Measurements from ENCODE around the gene IL20. TPM values are rescaled to one million over a fixed set of nuclear protein-coding genes. Genes with fewer than 3 reads are reported as not detected.
"Not testable (repeated sequence)": the region's sequence is repeated elsewhere in the genome, so short reads cannot be mapped to it uniquely, and the experiment has no call there.

The IL20 gene
- total and polyA plus RNA-seq, 2 experiments from 2014 or later: not detected

DNA sequence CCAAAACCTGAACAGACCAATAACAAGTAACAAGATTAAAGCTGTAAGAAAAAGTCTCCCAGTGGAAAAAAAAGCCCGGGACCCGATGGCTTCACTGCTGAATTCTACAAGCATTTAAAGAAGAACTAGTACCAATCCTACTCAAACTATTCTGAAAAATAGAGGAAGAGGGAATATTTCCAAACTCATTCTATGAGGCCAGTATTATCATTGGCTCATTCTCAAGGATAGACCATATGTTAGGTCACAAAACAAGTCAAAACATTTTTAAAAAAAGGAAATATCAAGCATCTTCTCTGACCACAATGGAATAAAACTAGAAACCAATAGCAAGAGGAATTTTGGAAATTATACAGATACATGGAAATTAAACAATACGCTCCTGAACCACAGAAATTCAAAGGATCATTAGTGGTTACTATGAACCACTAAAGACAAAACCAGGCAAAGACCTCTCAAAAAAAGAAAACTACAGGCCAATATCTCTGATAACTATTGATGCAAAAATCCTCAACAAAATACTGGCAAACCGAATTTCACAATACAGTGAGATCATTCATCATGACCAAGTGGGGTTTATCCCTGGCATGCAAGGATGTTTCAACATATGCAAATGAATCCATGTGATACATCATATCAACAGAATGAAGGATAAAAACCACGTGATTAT is 13.9 kb upstream of the IL20 start:
- Histone ChIP-seq H3K9me3 (ENCODE audit: low read depth) (no peaks in the 10 kb centered on the region), H3K27ac (no peak overlapping the region), H3K4me3 (no peak overlapping the region), H3K27me3 (no peaks in the 10 kb centered on the region), H3K4me1 (ENCODE audit: low read depth) (peaks cover 10% of the 10 kb centered on the region), H3K36me3 (no peaks in the 10 kb centered on the region)
- TF ChIP-seq, protein P1, sequence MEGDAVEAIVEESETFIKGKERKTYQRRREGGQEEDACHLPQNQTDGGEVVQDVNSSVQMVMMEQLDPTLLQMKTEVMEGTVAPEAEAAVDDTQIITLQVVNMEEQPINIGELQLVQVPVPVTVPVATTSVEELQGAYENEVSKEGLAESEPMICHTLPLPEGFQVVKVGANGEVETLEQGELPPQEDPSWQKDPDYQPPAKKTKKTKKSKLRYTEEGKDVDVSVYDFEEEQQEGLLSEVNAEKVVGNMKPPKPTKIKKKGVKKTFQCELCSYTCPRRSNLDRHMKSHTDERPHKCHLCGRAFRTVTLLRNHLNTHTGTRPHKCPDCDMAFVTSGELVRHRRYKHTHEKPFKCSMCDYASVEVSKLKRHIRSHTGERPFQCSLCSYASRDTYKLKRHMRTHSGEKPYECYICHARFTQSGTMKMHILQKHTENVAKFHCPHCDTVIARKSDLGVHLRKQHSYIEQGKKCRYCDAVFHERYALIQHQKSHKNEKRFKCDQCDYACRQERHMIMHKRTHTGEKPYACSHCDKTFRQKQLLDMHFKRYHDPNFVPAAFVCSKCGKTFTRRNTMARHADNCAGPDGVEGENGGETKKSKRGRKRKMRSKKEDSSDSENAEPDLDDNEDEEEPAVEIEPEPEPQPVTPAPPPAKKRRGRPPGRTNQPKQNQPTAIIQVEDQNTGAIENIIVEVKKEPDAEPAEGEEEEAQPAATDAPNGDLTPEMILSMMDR (IDR thresholded peaks at IDR 0.05; ENCODE audit: low read depth, low read length): no peak
- DNase-seq (ENCODE audit: low read depth in 1 of 2, low spot score in 1 of 2): peak in 1 of 2 donors; percentile 81

DNA sequence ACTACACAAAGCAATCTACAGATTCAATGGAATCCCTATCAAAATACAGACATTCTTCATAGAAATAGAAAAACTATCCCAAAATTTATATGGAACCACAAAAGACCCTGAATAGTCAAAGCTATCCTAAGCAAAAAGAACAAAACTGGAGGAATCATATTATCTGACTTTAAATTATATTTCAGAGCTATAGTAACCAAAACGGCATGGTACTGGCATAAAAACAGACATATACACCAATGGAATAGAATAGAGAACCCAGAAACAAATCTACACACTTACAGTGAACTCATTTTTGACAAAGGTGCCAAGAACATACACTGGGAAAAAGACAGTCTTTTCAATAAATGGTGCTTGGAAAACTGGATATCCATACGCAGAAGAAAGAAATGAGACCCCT is 12.8 kb upstream of the IL20 start:
- not testable (repeated sequence) for H3K9me3 ChIP-seq (ENCODE audit: low read depth); H3K4me3 ChIP-seq; DNase-seq (ENCODE audit: low read depth in 1 of 2, low spot score in 1 of 2); H3K36me3 ChIP-seq; H3K27ac ChIP-seq; H3K27me3 ChIP-seq; H3K4me1 ChIP-seq (ENCODE audit: low read depth)

DNA sequence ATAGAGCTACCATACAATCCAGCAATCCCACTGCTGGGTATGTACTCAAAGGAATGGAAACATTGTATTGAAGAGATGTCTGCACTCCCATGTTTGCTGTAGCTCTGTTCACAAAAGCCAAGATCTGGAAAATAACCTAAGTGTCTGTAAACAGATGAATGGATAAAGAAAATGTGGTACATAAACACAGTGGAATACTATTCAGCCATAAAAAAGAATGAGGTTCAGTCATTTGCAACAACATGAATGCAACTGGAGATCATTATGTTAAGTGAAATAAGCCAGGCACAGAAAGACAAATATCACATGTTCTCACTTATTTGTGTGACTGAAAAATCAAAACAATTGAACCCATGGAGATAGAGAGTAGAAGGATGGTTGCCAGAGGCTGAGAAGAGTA is 11.7 kb upstream of the IL20 start:
- not testable (repeated sequence) for H3K4me3 ChIP-seq; H3K27ac ChIP-seq; H3K4me1 ChIP-seq (ENCODE audit: low read depth); H3K36me3 ChIP-seq; DNase-seq (ENCODE audit: low read depth in 1 of 2, low spot score in 1 of 2); H3K27me3 ChIP-seq; H3K9me3 ChIP-seq (ENCODE audit: low read depth)

GRCh38 chr1:206854401-206855129 is 10.9 kb upstream of the IL20 start:
- Histone ChIP-seq H3K27me3 (peaks cover 8% of the 10 kb centered on the region), H3K4me1 (ENCODE audit: low read depth) (no peaks in the 10 kb centered on the region), H3K36me3 (no peaks in the 10 kb centered on the region)

DNA sequence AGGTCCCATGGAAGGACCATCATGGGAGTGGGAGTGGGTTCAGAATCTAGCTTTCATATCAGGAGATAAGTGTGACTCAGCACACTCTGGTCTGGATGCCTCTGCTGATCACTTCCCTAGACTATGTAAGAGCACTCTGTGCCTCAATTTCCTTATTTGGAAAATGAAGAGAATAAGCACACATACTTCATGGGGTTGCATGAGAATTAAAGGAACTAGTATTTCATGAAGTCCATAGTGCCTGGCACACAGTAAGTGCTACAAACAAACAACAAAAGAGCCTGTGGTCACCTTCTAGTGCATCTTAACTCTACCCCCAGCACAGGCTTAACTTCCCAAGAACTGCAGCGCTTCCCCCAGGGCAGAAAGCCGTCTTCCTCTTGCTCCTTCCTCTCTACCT is 9.6 kb upstream of the IL20 start:
- H3K9me3 ChIP-seq (ENCODE audit: low read depth): no peaks in the 10 kb centered on the region
- no peak overlapping the region for H3K27ac ChIP-seq
- H3K36me3 ChIP-seq: no peaks in the 10 kb centered on the region
- TF ChIP-seq, protein P1 (IDR thresholded peaks at IDR 0.05; ENCODE audit: low read depth, low read length): no peak
- H3K4me3 ChIP-seq: no peak overlapping the region
- peaks cover 18% of the 10 kb centered on the region for H3K27me3 ChIP-seq
- H3K4me1 ChIP-seq (ENCODE audit: low read depth): no peaks in the 10 kb centered on the region
- DNase-seq (ENCODE audit: low read depth in 1 of 2, low spot score in 1 of 2): no peak

More at GRCh38 chr1:206854401-206855129, 10.9 kb upstream of the IL20 start:
- Histone ChIP-seq H3K4me3 (no peak overlapping the region), H3K27ac (no peak overlapping the region), H3K9me3 (ENCODE audit: low read depth) (no peaks in the 10 kb centered on the region)
- no peak for DNase-seq (ENCODE audit: low read depth in 1 of 2, low spot score in 1 of 2)
- TF ChIP-seq, protein P1 (IDR thresholded peaks at IDR 0.05; ENCODE audit: low read depth, low read length): no peak

DNA sequence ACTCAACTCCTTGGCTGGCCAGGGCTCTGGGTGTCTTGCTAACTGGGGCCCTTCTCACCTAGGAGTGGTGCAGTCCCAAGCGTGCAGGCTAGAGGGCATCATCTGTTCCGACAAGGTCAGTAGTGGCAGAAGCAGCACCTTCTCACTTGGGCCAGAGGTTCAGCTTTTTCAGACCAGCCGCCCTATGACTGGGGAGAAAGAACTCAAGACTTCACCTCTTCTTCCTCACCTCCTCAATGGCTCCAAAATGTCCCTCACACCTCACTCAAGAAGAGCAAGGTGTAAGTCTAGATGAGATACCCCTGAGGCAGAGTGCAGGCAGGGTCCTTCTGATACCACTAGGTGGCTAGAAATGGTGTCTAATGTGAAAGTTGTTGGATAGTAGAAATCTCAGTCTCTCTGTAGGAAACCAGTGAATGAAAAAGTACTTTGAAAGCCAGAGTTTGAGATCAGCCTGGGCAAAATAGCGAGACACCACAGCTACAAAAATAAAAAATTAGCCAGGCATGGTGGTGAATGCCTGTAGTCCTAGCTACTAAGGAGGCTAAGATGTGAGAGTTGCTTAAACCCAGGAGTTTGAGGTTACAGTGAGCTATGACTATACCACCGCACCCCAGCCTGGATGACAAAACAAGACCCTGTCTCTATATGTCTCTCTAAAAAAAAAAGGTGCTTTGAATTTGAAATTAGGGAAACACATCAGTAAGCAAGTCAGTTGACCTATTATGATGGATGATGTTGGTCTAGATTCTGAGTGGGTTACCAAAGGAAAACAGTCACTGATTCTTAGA is 8.6 kb upstream of the IL20 start:
- no peak overlapping the region for H3K4me3 ChIP-seq
- H3K36me3 ChIP-seq: no peaks in the 10 kb centered on the region
- peaks cover 25% of the 10 kb centered on the region for H3K27me3 ChIP-seq
- H3K27ac ChIP-seq: no peak overlapping the region
- no peaks in the 10 kb centered on the region for H3K4me1 ChIP-seq (ENCODE audit: low read depth)
- TF ChIP-seq, protein P1 (IDR thresholded peaks at IDR 0.05; ENCODE audit: low read depth, low read length): peak; percentile 22
- no peaks in the 10 kb centered on the region for H3K9me3 ChIP-seq (ENCODE audit: low read depth)
- no peak for DNase-seq (ENCODE audit: low read depth in 1 of 2, low spot score in 1 of 2)

Data from cardiac muscle cell (in vitro differentiated cells and primary cell).